Upper lobe of left lung (tissue), 4 donors: ENCODE results near the gene ARTN.

Experiments used
- CTCF ChIP-seq, 6 experiments: fragments of 450-650 bp in 4 of 6; fragments of 200-600 bp in 2 of 6; sonication (generic) in 2 of 6; IDR thresholded peaks; one replicate each; pipeline ENCODE4 v1.5.1; 2016 to 2019; ENCODE audit warnings: antibody characterized with exemption in 6 of 6
- POLR2A ChIP-seq, 4 donors: fragments of 450-650 bp; IDR thresholded peaks; one replicate each; pipeline ENCODE4 v1.5.1; 2016 to 2017; ENCODE audit warnings: antibody characterized with exemption in 4 of 4, mild to moderate bottlenecking in 2 of 4

GRCh38 chr1:43904660-43905551 is 28.7 kb upstream of the ARTN start:
- TF ChIP-seq CTCF (IDR thresholded peaks at IDR 0.05) (no peak), POLR2A (IDR thresholded peaks at IDR 0.05) (no peak)
